HCT116 (cell line): ENCODE data around the gene LRRC74B. TPM values are rescaled to one million over a fixed set of nuclear protein-coding genes. Genes with fewer than 3 reads are reported as not detected.

Experiments
- ATAC-seq: fragments of 200-7000 bp; cut with Tn5 transposase; 2 replicates; pipeline ENCODE4 v1.9.1; 2020; ENCODE audit warnings: mild to moderate bottlenecking, moderate library complexity
- BruUV-seq: library from RNA; stranded (reverse); fragments of 400-500 nt; replicated peaks from 2 replicates; lab custom pipeline; 2021; lab: Mats Ljungman, UMichigan
- CTCF ChIA-PET: fragments of 300-600 bp; sonication (Branson Sonifier 250); formaldehyde crosslinking; loops from one replicate; lab custom pipeline; 2021; ENCODE audit warnings: antibody characterized with exemption; lab: Charles Lee
- POLR2A ChIA-PET: fragments of 300-600, 350-600 bp; sonication (Branson Sonifier 250); formaldehyde crosslinking; loops from one replicate; lab custom pipeline; 2021; ENCODE audit warnings: antibody characterized with exemption; lab: Charles Lee
- RAD21 ChIA-PET, 2 experiments: fragments of 300-600 bp; sonication (Branson Sonifier 250); formaldehyde crosslinking; loops; one replicate each; lab custom pipeline; 2023; ENCODE audit warnings: low total read pairs in 2 of 2; ENCODE audit not compliant: uncharacterized antibody in 2 of 2, unreplicated experiment in 2 of 2, low non-redundant PET in 1 of 2; lab: Charles Lee
- DNase-seq: peaks from one replicate; pipeline ENCODE4 v3.0.0-alpha.2; 2010; ENCODE audit warnings: low read depth, low spot score
- H2AFZ ChIP-seq: fragments of 200-600 bp; shearing (Covaris generic), sonication (generic); 2 replicates; pipeline ENCODE4 v1.6.1; 2017; ENCODE audit warnings: low read depth, mixed run types, mixed read lengths, antibody characterized with exemption, low read length; ENCODE audit not compliant: poor library complexity, severe bottlenecking
- H3K27ac ChIP-seq: 2 replicates; pipeline ENCODE4 v1.5.1; 2012; ENCODE audit warnings: low read depth, low read length
- H3K27me3 ChIP-seq: fragments of 200-600 bp; sonication (generic); 2 replicates; pipeline ENCODE4 v1.6.1; 2016; ENCODE audit warnings: mixed run types, low read length, mixed read lengths; ENCODE audit not compliant: insufficient read depth
- H3K36me3 ChIP-seq, 2 experiments: fragments of 200-500 bp in 1 of 2; fragments of 200-600 bp in 1 of 2; sonication (Bioruptor generic) in 1 of 2; sonication (generic) in 1 of 2; 2 replicates each; pipeline versions ENCODE4 v1.5.1 to v1.6.1; 2014 to 2016; ENCODE audit warnings: low read length in 2 of 2, inconsistent platforms in 1 of 2, mixed read lengths in 1 of 2, mixed run types in 1 of 2; ENCODE audit not compliant: insufficient read depth in 2 of 2, control insufficient read depth in 1 of 2
- H3K4me1 ChIP-seq, 2 experiments: fragments of 200-600 bp in 1 of 2; sonication (generic) in 1 of 2; 2 replicates each; pipeline versions ENCODE4 v1.5.1 to v1.6.1; 2012 to 2017; ENCODE audit warnings: low read length in 2 of 2, inconsistent platforms in 1 of 2, mild to moderate bottlenecking in 1 of 2, mixed read lengths in 1 of 2, mixed run types in 1 of 2, moderate library complexity in 1 of 2; ENCODE audit not compliant: insufficient read depth in 2 of 2, control insufficient read depth in 1 of 2
- H3K4me2 ChIP-seq: fragments of 200-600 bp; sonication (generic); 2 replicates; pipeline ENCODE4 v1.6.1; 2017; ENCODE audit warnings: mixed run types, low read length, mixed read lengths
- H3K4me3 ChIP-seq, 2 experiments: fragments of 200-600 bp in 1 of 2; sonication (generic) in 1 of 2; replicated peaks in 1 of 2; 2 replicates each; pipeline ENCODE4 v1.5.1; 2011 to 2016; ENCODE audit warnings: low read length in 2 of 2, control low read depth in 1 of 2, low read depth in 1 of 2, mild to moderate bottlenecking in 1 of 2, mixed read lengths in 1 of 2, mixed run types in 1 of 2
- H3K79me2 ChIP-seq: fragments of 200-600 bp; sonication (generic); 2 replicates; pipeline ENCODE4 v1.6.1; 2017; ENCODE audit warnings: mild to moderate bottlenecking, mixed run types, low read length, moderate library complexity, mixed read lengths; ENCODE audit not compliant: insufficient read depth
- H3K9ac ChIP-seq: fragments of 200-600 bp; sonication (generic); 2 replicates; pipeline ENCODE4 v1.6.1; 2016; ENCODE audit warnings: low read length, mixed read lengths
- H3K9me2 ChIP-seq: fragments of 200-600 bp; sonication (generic), shearing (Covaris generic); 2 replicates; pipeline ENCODE4 v1.6.1; 2017; ENCODE audit warnings: mixed run types, mild to moderate bottlenecking, moderate library complexity; ENCODE audit not compliant: insufficient read depth
- H3K9me3 ChIP-seq, 2 experiments: fragments of 200-500 bp in 1 of 2; fragments of 200-600 bp in 1 of 2; sonication (Bioruptor generic) in 1 of 2; sonication (generic) in 1 of 2; 2 replicates each; pipeline ENCODE4 v1.6.1; 2014 to 2017; ENCODE audit warnings: low read length in 2 of 2, mixed read lengths in 2 of 2, inconsistent platforms in 1 of 2, low read depth in 1 of 2, mild to moderate bottlenecking in 1 of 2, mixed run types in 1 of 2, moderate library complexity in 1 of 2; ENCODE audit not compliant: control insufficient read depth in 1 of 2, insufficient read depth in 1 of 2
- H4K20me1 ChIP-seq: fragments of 200-600 bp; sonication (generic), shearing (Covaris generic); 2 replicates; pipeline ENCODE4 v1.6.1; 2017; ENCODE audit warnings: mixed run types, mild to moderate bottlenecking, moderate library complexity; ENCODE audit not compliant: insufficient read depth
- ATF3 ChIP-seq: IDR thresholded peaks from 2 replicates; pipeline ENCODE4 v1.6.1; 2012
- CBX3 ChIP-seq: IDR thresholded peaks from 2 replicates; pipeline ENCODE4 v1.6.1; 2012; ENCODE audit warnings: low read depth
- CEBPB ChIP-seq: IDR thresholded peaks from 2 replicates; pipeline ENCODE4 v1.6.1; 2012; ENCODE audit warnings: low read depth
- EGR1 ChIP-seq: IDR thresholded peaks from 2 replicates; pipeline ENCODE4 v1.6.1; 2012; ENCODE audit warnings: low read depth
- ELF1 ChIP-seq: IDR thresholded peaks from 2 replicates; pipeline ENCODE4 v1.6.1; 2012; ENCODE audit warnings: low read depth, borderline replicate concordance
- EZH2 ChIP-seq: fragments of 200-600 bp; sonication (generic); IDR thresholded peaks from 2 replicates; pipeline ENCODE4 v1.6.1; 2017; ENCODE audit warnings: antibody characterized with exemption, mixed run types
- FOSL1 ChIP-seq: IDR thresholded peaks from 2 replicates; pipeline ENCODE4 v1.6.1; 2012; ENCODE audit warnings: low read depth
- JUND ChIP-seq: IDR thresholded peaks from 2 replicates; pipeline ENCODE4 v1.6.1; 2012
- POLR2A ChIP-seq: IDR thresholded peaks from 2 replicates; pipeline ENCODE4 v1.7.0; 2011; ENCODE audit warnings: borderline replicate concordance; ENCODE audit not compliant: insufficient read depth, insufficient read length; ENCODE audit errors: extremely low read depth
- POLR2AphosphoS5 ChIP-seq: IDR thresholded peaks from 2 replicates; pipeline ENCODE4 v1.6.1; 2011; ENCODE audit warnings: mild to moderate bottlenecking, low read depth, low read length, moderate library complexity
- RAD21 ChIP-seq: IDR thresholded peaks from 2 replicates; pipeline ENCODE4 v1.6.1; 2012; ENCODE audit warnings: low read depth, mild to moderate bottlenecking
- SIN3A ChIP-seq: IDR thresholded peaks from 2 replicates; pipeline ENCODE4 v1.6.1; 2012; ENCODE audit warnings: low read depth
- SP1 ChIP-seq: IDR thresholded peaks from 2 replicates; pipeline ENCODE4 v1.6.1; 2012; ENCODE audit warnings: low read depth
- SRF ChIP-seq: IDR thresholded peaks from 2 replicates; pipeline ENCODE4 v1.6.1; 2012; ENCODE audit warnings: low read depth
- TCF7L2 ChIP-seq: IDR thresholded peaks from 2 replicates; pipeline ENCODE4 v1.7.0; 2011; ENCODE audit warnings: borderline replicate concordance, inconsistent platforms; ENCODE audit not compliant: insufficient read depth, insufficient read length; ENCODE audit errors: extremely low read depth
- YY1 ChIP-seq: IDR thresholded peaks from 2 replicates; pipeline ENCODE4 v1.6.1; 2011; ENCODE audit warnings: low read length, low read depth, moderate library complexity, mild to moderate bottlenecking; ENCODE audit not compliant: insufficient replicate concordance; ENCODE audit errors: extremely low read depth
- ZFX ChIP-seq: fragments of 450-650 bp; IDR thresholded peaks from 2 replicates; pipeline ENCODE4 v1.6.1; 2017
- intact Hi-C: fragments of 100-400 bp; cut with micrococcal nuclease; formaldehyde crosslinking; loops from 2 replicates; pipeline ENCODE4 v1.10.0; 2022
- total RNA-seq: library from RNA; stranded (reverse); gene quantifications from one replicate; pipeline ENCODE4 v1.2.1, GENCODE V29; 2021; ENCODE audit not compliant: unreplicated experiment
- TF ChIP-seq, protein P1 (sequence below): IDR thresholded peaks from 2 replicates; pipeline ENCODE4 v1.6.1; 2012; ENCODE audit warnings: low read depth
- TF ChIP-seq, protein P2 (sequence below), 3 experiments: fragments of 200-600 bp in 1 of 3; sonication (generic) in 1 of 3; IDR thresholded peaks in 2 of 3; conservative IDR thresholded peaks in 1 of 3; 2 replicates each; pipeline ENCODE4 v1.5.1; 2012 to 2017; ENCODE audit warnings: low read depth in 2 of 3, low read length in 2 of 3, antibody characterized with exemption in 1 of 3, borderline replicate concordance in 1 of 3, control low read depth in 1 of 3, mild to moderate bottlenecking in 1 of 3, mixed read lengths in 1 of 3, mixed run types in 1 of 3, moderate library complexity in 1 of 3; ENCODE audit not compliant: insufficient read depth in 1 of 3
- TF ChIP-seq, protein P3 (sequence below): IDR thresholded peaks from 2 replicates; pipeline ENCODE4 v1.6.1; 2011; ENCODE audit warnings: mild to moderate bottlenecking, low read length, moderate library complexity; ENCODE audit not compliant: insufficient replicate concordance; ENCODE audit errors: extremely low read depth

LRRC74B gene
- total RNA-seq, 1 experiment from 2014 or later: not detected

DNA sequence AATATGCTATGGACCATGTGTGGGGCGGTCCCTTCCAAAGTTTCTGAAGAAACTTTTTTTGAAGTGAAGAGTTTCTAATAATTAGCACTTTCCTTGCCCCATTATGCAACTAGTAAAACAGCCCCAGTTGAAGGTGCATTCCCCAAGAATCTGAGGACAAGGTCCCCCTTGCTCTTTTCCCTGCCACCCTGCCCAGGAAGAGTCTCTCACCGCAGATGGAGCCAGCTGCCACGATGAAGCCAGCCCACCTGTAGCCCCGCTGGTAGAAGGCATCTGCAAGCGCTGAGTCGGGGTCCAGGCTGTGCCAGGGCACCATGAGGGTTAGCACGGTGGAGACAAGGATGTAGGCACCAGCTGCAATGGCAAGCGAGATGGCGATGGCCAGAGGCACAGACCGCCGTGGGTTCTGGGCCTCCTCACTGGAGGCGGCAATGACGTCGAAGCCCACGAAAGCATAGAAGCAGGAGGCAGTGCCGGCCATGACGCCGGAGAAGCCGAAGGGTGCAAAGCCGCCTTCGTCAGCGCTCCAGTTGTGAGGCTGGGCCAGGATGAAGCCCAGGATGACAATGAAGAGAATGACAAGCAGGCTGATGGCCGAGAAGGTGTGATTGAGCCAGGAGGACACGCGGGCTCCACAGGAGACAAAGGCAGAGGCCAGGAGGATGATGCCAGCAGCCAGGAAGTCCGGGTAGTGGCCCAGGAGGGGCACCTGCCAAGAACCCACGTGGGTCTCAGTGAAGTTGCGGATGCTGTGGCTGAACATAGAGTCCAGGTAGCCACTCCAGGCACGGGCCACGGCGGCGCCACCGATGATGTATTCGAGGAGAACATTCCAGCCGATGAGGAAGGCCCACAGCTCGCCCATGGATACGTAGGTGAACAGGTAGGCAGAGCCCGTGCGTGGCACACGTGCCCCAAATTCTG lies 14.9 kb upstream of the LRRC74B start:
- Histone ChIP-seq H3K27ac (no peak overlapping the region), H3K4me1 (no peaks in the 10 kb centered on the region), H3K4me2 (no peak overlapping the region), H3K36me3 (no peaks in the 10 kb centered on the region), H3K9me3 (no peaks in the 10 kb centered on the region), H3K79me2 (no peaks in the 10 kb centered on the region), H3K9ac (no peak overlapping the region), H3K27me3 (no peaks in the 10 kb centered on the region), H3K4me3 (no peak overlapping the region), H4K20me1 (no peaks in the 10 kb centered on the region)
- ChIA-PET CTCF (no interaction called here), POLR2A (no interaction called here), RAD21 (no interaction called here)
- intact Hi-C loops: no loop called here
- no TSS peak for BruUV-seq
- DNase-seq: no peak
- ATAC-seq: no peak
- TF ChIP-seq POLR2A (no peak), ELF1 (no peak), SP1 (no peak), SRF (no peak), YY1 (no peak), ZFX (no peak), CEBPB (no peak), CBX3 (no peak), EZH2 (no peak), EGR1 (no peak), ATF3 (no peak), SIN3A (no peak), RAD21 (no peak), FOSL1 (no peak), POLR2AphosphoS5 (no peak), TCF7L2 (no peak), JUND (no peak)
- TF ChIP-seq, protein P1, sequence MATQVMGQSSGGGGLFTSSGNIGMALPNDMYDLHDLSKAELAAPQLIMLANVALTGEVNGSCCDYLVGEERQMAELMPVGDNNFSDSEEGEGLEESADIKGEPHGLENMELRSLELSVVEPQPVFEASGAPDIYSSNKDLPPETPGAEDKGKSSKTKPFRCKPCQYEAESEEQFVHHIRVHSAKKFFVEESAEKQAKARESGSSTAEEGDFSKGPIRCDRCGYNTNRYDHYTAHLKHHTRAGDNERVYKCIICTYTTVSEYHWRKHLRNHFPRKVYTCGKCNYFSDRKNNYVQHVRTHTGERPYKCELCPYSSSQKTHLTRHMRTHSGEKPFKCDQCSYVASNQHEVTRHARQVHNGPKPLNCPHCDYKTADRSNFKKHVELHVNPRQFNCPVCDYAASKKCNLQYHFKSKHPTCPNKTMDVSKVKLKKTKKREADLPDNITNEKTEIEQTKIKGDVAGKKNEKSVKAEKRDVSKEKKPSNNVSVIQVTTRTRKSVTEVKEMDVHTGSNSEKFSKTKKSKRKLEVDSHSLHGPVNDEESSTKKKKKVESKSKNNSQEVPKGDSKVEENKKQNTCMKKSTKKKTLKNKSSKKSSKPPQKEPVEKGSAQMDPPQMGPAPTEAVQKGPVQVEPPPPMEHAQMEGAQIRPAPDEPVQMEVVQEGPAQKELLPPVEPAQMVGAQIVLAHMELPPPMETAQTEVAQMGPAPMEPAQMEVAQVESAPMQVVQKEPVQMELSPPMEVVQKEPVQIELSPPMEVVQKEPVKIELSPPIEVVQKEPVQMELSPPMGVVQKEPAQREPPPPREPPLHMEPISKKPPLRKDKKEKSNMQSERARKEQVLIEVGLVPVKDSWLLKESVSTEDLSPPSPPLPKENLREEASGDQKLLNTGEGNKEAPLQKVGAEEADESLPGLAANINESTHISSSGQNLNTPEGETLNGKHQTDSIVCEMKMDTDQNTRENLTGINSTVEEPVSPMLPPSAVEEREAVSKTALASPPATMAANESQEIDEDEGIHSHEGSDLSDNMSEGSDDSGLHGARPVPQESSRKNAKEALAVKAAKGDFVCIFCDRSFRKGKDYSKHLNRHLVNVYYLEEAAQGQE: no peak
- TF ChIP-seq, protein P2, sequence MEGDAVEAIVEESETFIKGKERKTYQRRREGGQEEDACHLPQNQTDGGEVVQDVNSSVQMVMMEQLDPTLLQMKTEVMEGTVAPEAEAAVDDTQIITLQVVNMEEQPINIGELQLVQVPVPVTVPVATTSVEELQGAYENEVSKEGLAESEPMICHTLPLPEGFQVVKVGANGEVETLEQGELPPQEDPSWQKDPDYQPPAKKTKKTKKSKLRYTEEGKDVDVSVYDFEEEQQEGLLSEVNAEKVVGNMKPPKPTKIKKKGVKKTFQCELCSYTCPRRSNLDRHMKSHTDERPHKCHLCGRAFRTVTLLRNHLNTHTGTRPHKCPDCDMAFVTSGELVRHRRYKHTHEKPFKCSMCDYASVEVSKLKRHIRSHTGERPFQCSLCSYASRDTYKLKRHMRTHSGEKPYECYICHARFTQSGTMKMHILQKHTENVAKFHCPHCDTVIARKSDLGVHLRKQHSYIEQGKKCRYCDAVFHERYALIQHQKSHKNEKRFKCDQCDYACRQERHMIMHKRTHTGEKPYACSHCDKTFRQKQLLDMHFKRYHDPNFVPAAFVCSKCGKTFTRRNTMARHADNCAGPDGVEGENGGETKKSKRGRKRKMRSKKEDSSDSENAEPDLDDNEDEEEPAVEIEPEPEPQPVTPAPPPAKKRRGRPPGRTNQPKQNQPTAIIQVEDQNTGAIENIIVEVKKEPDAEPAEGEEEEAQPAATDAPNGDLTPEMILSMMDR (IDR thresholded peaks at IDR 0.05 in 2 of 3, conservative IDR thresholded peaks at IDR 0.05 in 1 of 3; ENCODE audit: borderline replicate concordance in 1 of 3, insufficient read depth in 1 of 3, low read depth in 2 of 3, low read length in 2 of 3): no peak
- TF ChIP-seq, protein P3, sequence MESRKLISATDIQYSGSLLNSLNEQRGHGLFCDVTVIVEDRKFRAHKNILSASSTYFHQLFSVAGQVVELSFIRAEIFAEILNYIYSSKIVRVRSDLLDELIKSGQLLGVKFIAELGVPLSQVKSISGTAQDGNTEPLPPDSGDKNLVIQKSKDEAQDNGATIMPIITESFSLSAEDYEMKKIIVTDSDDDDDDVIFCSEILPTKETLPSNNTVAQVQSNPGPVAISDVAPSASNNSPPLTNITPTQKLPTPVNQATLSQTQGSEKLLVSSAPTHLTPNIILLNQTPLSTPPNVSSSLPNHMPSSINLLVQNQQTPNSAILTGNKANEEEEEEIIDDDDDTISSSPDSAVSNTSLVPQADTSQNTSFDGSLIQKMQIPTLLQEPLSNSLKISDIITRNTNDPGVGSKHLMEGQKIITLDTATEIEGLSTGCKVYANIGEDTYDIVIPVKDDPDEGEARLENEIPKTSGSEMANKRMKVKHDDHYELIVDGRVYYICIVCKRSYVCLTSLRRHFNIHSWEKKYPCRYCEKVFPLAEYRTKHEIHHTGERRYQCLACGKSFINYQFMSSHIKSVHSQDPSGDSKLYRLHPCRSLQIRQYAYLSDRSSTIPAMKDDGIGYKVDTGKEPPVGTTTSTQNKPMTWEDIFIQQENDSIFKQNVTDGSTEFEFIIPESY: no peak
- TF ChIP-seq, all 23 proteins: peak for 0
- H2AFZ ChIP-seq: no peak overlapping the region
- H3K9me2 ChIP-seq: no peaks in the 10 kb centered on the region
